Testis (tissue), 2 donors: ENCODE data around the gene YLPM1.

Experiments used
- POLR2A ChIP-seq: fragments of 450-650 bp; IDR thresholded peaks from one replicate; pipeline ENCODE4 v1.6.1; 2017; ENCODE audit warnings: antibody characterized with exemption, mild to moderate bottlenecking, moderate library complexity
- TF ChIP-seq, protein P1 (sequence below), 3 experiments: fragments of 450-650 bp in 2 of 3; fragments of 200-600 bp in 1 of 3; sonication (generic) in 1 of 3; IDR thresholded peaks; one replicate each; pipeline ENCODE4 v1.5.1; 2016 to 2019; ENCODE audit warnings: antibody characterized with exemption in 3 of 3, mild to moderate bottlenecking in 2 of 3, moderate library complexity in 1 of 3

DNA sequence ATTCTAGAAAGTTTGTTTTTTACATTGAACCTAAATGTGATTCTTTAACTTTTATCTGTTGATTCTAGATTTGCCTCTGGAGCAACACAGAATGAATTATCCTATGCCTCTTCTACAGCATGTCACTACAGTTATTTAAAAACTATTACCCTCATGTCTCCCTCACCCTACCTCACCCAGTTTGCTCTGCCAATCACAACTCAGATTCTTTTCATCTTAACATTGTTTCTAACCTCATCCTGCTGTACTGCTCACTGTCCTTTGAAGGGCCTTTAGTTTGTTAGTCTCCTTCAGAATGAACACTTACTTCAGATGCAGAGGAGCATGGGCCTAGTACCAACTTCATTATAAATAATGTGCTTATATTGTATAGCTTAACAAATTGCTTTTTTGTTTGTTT, 21.5 kb downstream of the YLPM1 start:
- TF ChIP-seq, protein P1, sequence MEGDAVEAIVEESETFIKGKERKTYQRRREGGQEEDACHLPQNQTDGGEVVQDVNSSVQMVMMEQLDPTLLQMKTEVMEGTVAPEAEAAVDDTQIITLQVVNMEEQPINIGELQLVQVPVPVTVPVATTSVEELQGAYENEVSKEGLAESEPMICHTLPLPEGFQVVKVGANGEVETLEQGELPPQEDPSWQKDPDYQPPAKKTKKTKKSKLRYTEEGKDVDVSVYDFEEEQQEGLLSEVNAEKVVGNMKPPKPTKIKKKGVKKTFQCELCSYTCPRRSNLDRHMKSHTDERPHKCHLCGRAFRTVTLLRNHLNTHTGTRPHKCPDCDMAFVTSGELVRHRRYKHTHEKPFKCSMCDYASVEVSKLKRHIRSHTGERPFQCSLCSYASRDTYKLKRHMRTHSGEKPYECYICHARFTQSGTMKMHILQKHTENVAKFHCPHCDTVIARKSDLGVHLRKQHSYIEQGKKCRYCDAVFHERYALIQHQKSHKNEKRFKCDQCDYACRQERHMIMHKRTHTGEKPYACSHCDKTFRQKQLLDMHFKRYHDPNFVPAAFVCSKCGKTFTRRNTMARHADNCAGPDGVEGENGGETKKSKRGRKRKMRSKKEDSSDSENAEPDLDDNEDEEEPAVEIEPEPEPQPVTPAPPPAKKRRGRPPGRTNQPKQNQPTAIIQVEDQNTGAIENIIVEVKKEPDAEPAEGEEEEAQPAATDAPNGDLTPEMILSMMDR (IDR thresholded peaks at IDR 0.05) = no peak
- no peak for TF ChIP-seq POLR2A
